LNCAP (cell line): ENCODE results near the gene MRGPRD.

Experiments
- CTCF ChIP-seq: fragments of 450-650 bp; IDR thresholded peaks from 2 replicates; pipeline ENCODE4 v1.5.1; 2017; ENCODE audit warnings: mild to moderate bottlenecking

MRGPRD gene

GRCh38 chr11:68976095-68976494 is 4.7 kb downstream of the MRGPRD start:
- TF ChIP-seq CTCF: no peak

DNA sequence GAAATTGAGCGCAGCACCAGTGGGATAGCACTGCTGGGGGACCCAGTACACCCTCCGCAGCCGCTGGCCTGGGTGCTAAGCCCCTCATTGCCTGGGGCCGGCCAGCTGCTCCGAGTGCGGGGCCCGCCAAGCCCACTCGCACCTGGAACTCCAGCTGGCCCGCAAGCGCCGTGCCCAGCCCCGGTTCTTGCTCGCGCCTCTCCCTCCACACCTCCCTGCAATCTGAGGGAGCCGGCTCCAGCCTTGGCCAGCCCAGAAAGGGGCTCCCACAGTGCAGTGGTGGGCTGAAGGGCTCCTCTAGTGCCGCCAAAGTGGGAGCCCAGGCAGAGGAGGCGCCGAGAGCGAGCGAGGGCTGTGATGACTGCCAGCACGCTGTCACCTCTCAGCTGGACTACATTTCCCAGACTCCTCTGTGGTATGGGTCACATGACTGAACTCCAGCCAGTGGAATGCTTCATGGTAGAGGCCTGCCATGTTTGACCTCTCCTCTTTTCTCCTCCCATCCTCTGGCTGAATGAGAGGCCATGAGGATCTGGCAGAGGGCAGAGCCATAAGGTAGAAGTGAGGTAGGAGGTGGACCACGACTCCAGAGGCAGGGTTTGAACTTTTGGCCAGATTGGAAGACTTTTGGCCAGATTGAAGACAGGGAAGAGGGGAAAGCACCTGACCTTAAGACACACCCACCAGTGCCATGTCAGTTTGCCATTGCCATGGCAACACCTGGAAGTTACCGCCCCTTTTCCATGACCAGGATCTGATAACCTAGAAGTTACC is 6.2 kb downstream of the MRGPRD start:
- no peak for TF ChIP-seq CTCF

GRCh38 chr11:68973219-68973618 is 7.6 kb downstream of the MRGPRD start:
- no peak for TF ChIP-seq CTCF

DNA sequence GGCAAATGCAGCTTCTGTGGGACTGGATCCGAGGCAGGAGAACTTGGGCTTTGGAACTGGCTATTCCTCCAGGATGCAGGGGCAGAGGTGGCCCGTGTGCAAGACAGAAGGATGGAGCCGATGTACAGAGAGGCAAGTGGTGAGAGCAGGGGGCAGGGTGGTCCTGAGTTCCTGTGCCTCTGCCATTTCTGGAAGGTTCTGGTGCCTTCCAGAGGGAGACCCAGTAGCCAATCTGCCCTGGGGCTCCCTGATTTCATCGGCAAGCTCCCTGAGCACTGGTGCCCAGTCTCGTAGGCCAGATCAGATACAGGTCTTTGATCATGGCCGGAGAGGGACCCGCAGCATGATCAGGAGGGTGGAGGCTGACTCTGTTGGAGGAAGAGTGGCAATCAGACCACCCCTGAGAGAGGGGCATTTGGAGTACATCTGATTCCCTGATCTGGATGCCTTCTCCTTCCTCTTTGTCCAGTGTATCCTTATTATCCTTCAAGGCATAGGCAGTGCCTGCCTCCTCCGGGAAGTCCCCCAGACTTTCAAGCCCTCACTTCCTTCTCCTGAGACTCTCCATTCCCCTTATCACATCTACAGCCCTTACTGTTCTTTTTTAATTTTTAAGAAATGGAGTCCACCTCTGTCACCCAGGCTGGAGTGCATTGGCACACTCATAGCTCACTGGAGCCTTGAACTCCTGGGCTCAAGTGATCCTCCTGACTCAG is 9.7 kb downstream of the MRGPRD start:
- no peak for TF ChIP-seq CTCF

DNA sequence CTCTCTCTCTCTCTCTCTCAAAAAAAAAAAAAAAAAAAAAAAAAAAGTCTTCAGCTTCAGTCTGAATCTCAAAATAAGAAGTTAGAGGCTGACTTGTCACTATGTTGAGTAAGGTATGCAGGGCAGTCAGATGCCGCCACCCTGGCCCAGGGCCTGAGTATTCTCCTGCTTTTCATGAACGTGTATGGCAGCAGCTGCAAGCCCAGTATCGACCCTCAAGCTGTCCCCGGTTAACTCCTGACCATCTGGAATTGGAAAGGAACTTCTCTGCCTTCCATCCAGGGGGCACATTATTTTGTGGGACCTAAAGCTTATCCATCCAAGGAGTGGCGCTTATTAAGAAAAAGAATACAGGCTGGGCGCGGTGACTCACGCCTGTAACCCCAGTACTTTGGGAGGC is 11.4 kb downstream of the MRGPRD start:
- TF ChIP-seq CTCF: no peak

- no peak for TF ChIP-seq CTCF
These were observed 12.2 kb downstream of the MRGPRD start for GRCh38 chr11:68968306-68969250.
